GM12878 (cell line): ENCODE data around the gene BRWD1. TPM values are rescaled to one million over a fixed set of nuclear protein-coding genes. Genes with fewer than 3 reads are reported as not detected.
"Not testable (repeated sequence)": the region's sequence is repeated elsewhere in the genome, so short reads cannot be mapped to it uniquely, and the experiment has no call there.

Source experiments
- ATAC-seq: fragments of 200-7000 bp; cut with Tn5 transposase; 3 replicates; pipeline ENCODE4 v1.9.1; 2020; ENCODE audit warnings: mild to moderate bottlenecking, moderate library complexity
- BruUV-seq: library from RNA; stranded (reverse); fragments of 400-500 nt; replicated peaks from 2 replicates; lab custom pipeline; 2021; lab: Mats Ljungman, UMichigan
- CTCF ChIA-PET: fragments of 300-600 bp; sonication (Branson Sonifier 250); formaldehyde crosslinking; extraction: SDS; loops from one replicate; lab custom pipeline; 2021; ENCODE audit warnings: inconsistent platforms; lab: Yijun Ruan, JAX
- POLR2A ChIA-PET: fragments of 350-600 bp; formaldehyde crosslinking; extraction: SDS; loops from one replicate; lab custom pipeline; 2021; ENCODE audit warnings: inconsistent platforms; lab: Charles Lee
- RAD21 ChIA-PET: fragments of 300-600 bp; sonication (Branson Sonifier 250); formaldehyde crosslinking; loops from one replicate; lab custom pipeline; 2023; ENCODE audit warnings: antibody characterized with exemption; ENCODE audit not compliant: unreplicated experiment; lab: Charles Lee
- SMC1A ChIA-PET: fragments of 300-600 bp; sonication (Branson Sonifier 250); formaldehyde crosslinking; loops from one replicate; lab custom pipeline; 2023; ENCODE audit not compliant: unreplicated experiment, uncharacterized antibody; lab: Charles Lee
- DNase-seq: peaks from one replicate; pipeline ENCODE4 v3.0.0-alpha.2; 2011; ENCODE audit warnings: low read depth, low spot score
- FAIRE-seq: peaks from 3 replicates; lab custom pipeline; 2011; peaks lifted over from hg19 to GRCh38; lab: Jason Lieb, UNC
- H2AFZ ChIP-seq: 2 replicates; pipeline ENCODE4 v1.6.0; 2011; ENCODE audit warnings: low read depth, low read length, control low read depth; ENCODE audit not compliant: control insufficient read depth
- H3K27ac ChIP-seq: 2 replicates; pipeline ENCODE4 v1.5.1; 2011; ENCODE audit warnings: control low read depth; ENCODE audit not compliant: control insufficient read depth, insufficient read depth
- H3K27me3 ChIP-seq, 2 experiments: replicated peaks in 1 of 2; 2 replicates each; pipeline versions ENCODE4 v1.6.0 to v1.6.1; 2011; ENCODE audit warnings: low read length in 1 of 2; ENCODE audit not compliant: control insufficient read depth in 2 of 2, insufficient read depth in 2 of 2
- H3K36me3 ChIP-seq, 2 experiments: 2 replicates each; pipeline ENCODE4 v1.5.1; 2011; ENCODE audit warnings: low read length in 1 of 2; ENCODE audit not compliant: control insufficient read depth in 2 of 2, insufficient read depth in 2 of 2
- H3K4me1 ChIP-seq: 2 replicates; pipeline ENCODE4 v1.6.1; 2011; ENCODE audit warnings: mild to moderate bottlenecking, low read length, moderate library complexity, mixed read lengths; ENCODE audit not compliant: control insufficient read depth, insufficient read depth
- H3K4me2 ChIP-seq: 2 replicates; pipeline ENCODE4 v1.6.0; 2011; ENCODE audit warnings: control low read depth; ENCODE audit not compliant: control insufficient read depth, insufficient read depth
- H3K4me3 ChIP-seq: fragments of 200-600 bp; sonication (generic); 2 replicates; pipeline ENCODE4 v1.5.1; 2016
- H3K79me2 ChIP-seq: 2 replicates; pipeline ENCODE4 v1.6.0; 2011; ENCODE audit warnings: low read length; ENCODE audit not compliant: control insufficient read depth, insufficient read depth
- H3K9ac ChIP-seq: 2 replicates; pipeline ENCODE4 v1.8.0; 2011; ENCODE audit warnings: low read length, control low read depth, mixed read lengths; ENCODE audit not compliant: control insufficient read depth, insufficient read depth
- H3K9me3 ChIP-seq: replicated peaks from 3 replicates; pipeline ENCODE4 v1.5.1; 2011; ENCODE audit warnings: mild to moderate bottlenecking, low read length; ENCODE audit not compliant: control insufficient read depth, insufficient read depth
- H4K20me1 ChIP-seq: 2 replicates; pipeline ENCODE4 v1.6.0; 2011; ENCODE audit not compliant: control insufficient read depth, insufficient read depth
- POU2F2 ChIP-seq: IDR thresholded peaks from 3 replicates; pipeline ENCODE4 v1.6.1; 2011; ENCODE audit warnings: low read depth, mild to moderate bottlenecking, low read length, borderline replicate concordance
- RFX5 ChIP-seq: IDR thresholded peaks from 2 replicates; pipeline ENCODE4 v1.6.1; 2011; ENCODE audit warnings: low read depth, low read length, improper control_type of control experiment
- SMAD5 ChIP-seq: IDR thresholded peaks from 2 replicates; pipeline ENCODE4 v1.6.1; 2016; ENCODE audit warnings: antibody characterized with exemption, low read depth
- WGBS: methylation state at CpG from one replicate; pipeline ENCODE4 v1.1.6; 2016; ENCODE audit warnings: low lambda C conversion rate; ENCODE audit not compliant: insufficient replicate concordance, insufficient coverage; ENCODE audit errors: missing lambda C conversion rate; 5-methylcytosine and 5-hydroxymethylcytosine counted together
- in situ Hi-C: fragments of 300-500 bp; cut with MboI; formaldehyde crosslinking; loops from 9 replicates; pipeline ENCODE4 v1.14.3; 2018; ENCODE audit warnings: mixed read lengths
- intact Hi-C: fragments of 100-400 bp; cut with micrococcal nuclease; formaldehyde crosslinking; loops from one replicate; pipeline ENCODE4 v1.14.2; 2022; ENCODE audit not compliant: unreplicated experiment
- polyA plus RNA-seq, 11 experiments: library from polyadenylated mRNA; depleted of rRNA in 4 of 11; unstranded in 6 of 11; stranded (reverse) in 5 of 11; fragments of >200 nt; fragmentation: Nextera tagmentation in 4 of 11; fragmentation: Illumina TruSeq in 1 of 11; extraction: Ambion mirVana in 4 of 11; extraction: Trizol in 1 of 11; gene quantifications; 1 replicate in 1 of 11; 2 replicates in 10 of 11; pipeline versions ENCODE4 v1.2.1 to v1.2.3, GENCODE V29; 2011 to 2016; ENCODE audit warnings: inconsistent platforms in 2 of 11, missing spikeins in 2 of 11, low read depth in 1 of 11
- total RNA-seq, 4 experiments: library from RNA; depleted of rRNA in 3 of 4; stranded (reverse); fragments of >200 nt in 3 of 4; fragmentation: Illumina TruSeq in 1 of 4; extraction: Trizol in 1 of 4; gene quantifications; 2 replicates each; pipeline versions ENCODE4 v1.2.1 to v1.2.3, GENCODE V29; 2013 to 2021

The BRWD1 gene
- total and polyA plus RNA-seq, 10 of the 15 experiments (the other 5 are each of a cell fraction or from before 2014, with no cell fraction given) = 3.1 to 19.0 (median 13.5) TPM

DNA sequence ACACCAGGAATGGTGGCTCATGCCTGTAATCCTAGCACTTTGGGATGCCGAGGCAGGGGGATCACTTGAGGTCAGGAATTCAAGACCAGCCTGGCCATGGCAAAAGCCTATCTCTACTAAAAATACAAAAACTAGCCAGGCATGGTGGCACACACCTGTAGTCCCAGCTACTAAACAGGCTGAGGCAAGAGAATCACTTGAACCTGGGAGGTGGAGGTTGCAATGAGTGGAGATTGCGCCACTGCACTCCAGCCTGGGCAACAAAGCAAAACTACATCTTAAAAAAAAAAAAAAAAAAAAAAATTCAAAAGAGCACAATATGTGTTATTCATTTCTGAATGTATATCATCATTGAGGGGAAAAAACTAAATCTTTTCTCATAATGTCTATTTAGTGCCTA lies 92.6 kb downstream of the BRWD1 start:
- ATAC-seq = not testable (repeated sequence)

DNA sequence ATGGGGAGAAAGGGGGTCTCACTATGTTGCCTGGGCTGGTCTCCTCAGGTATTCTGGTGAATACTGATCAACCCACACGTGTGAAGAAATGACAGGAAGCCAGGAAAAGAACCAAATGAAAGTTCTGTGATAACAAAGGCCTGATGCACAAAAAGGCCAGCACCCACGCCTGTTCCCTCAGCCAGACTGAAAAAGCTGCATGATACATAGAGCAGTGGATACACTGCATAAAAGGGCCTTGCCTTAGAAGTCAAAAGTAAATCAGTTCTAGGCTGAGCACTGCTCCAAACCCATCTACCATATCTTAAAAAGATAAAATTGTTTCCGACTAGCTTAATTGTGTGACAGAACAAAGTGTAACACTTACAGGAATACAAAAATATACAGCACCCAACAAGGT lies 93.3 kb downstream of the BRWD1 start:
- no peak for ATAC-seq
- no peak for DNase-seq
- 92% methylated on average over 3 of the region's 3 CpGs for WGBS
- Histone ChIP-seq H3K36me3 (peaks cover 0 to 9% of the 10 kb centered on the region in 2 experiments; a peak in 3 of 4 replicates), H2AFZ (no peak overlapping the region), H3K79me2 (no peaks in the 10 kb centered on the region), H3K27me3 (no peaks in the 10 kb centered on the region), H3K4me3 (no peak overlapping the region), H3K9ac (no peak overlapping the region), H3K27ac (no peak overlapping the region), H3K9me3 (no peaks in the 10 kb centered on the region), H3K4me2 (no peak overlapping the region), H4K20me1 (no peaks in the 10 kb centered on the region), H3K4me1 (no peaks in the 10 kb centered on the region)
- SMC1A ChIA-PET = no interaction called here
- in situ Hi-C loops (no loop called here), intact Hi-C loops (no loop called here)
- no peak for FAIRE-seq
- TF ChIP-seq POU2F2 = no peak
- TF ChIP-seq SMAD5 = no peak
- no peak for TF ChIP-seq RFX5
- POLR2A ChIA-PET = interaction anchor here (1.0 kb wide), 1 partner anchor 13 kb away, joined by 5 read pairs; no protein-coding TSS in a partner anchor
- no TSS peak for BruUV-seq
- CTCF ChIA-PET = no interaction called here
- RAD21 ChIA-PET = no interaction called here

More for the DNA sequence above, 92.6 kb downstream of the BRWD1 start:
- H2AFZ ChIP-seq, FAIRE-seq, BruUV-seq, DNase-seq, SMC1A ChIA-PET, H3K27ac ChIP-seq, in situ Hi-C loops, H3K4me2 ChIP-seq, H3K9ac ChIP-seq, intact Hi-C loops, H3K79me2 ChIP-seq, H3K9me3 ChIP-seq, H3K27me3 ChIP-seq, H3K36me3 ChIP-seq, POLR2A ChIA-PET, CTCF ChIA-PET, RAD21 ChIA-PET, H4K20me1 ChIP-seq, H3K4me1 ChIP-seq, H3K4me3 ChIP-seq: not testable (repeated sequence)
- WGBS = 97% methylated on average over 2 of the region's 2 CpGs
